GM19099 (cell line): Measurements from ENCODE around the gene MVK.

Source experiments
- POLR2A ChIP-seq: IDR thresholded peaks from 3 replicates; pipeline ENCODE4 v1.6.1; 2011; ENCODE audit warnings: low read depth; ENCODE audit not compliant: insufficient read length; ENCODE audit errors: extremely low read depth

Gene MVK

GRCh38 chr12:109588461-109589239, 15.1 kb downstream of the MVK start:
- TF ChIP-seq POLR2A: no peak

- TF ChIP-seq POLR2A: no peak
Measured at GRCh38 chr12:109589240-109589590, 15.6 kb downstream of the MVK start.

DNA sequence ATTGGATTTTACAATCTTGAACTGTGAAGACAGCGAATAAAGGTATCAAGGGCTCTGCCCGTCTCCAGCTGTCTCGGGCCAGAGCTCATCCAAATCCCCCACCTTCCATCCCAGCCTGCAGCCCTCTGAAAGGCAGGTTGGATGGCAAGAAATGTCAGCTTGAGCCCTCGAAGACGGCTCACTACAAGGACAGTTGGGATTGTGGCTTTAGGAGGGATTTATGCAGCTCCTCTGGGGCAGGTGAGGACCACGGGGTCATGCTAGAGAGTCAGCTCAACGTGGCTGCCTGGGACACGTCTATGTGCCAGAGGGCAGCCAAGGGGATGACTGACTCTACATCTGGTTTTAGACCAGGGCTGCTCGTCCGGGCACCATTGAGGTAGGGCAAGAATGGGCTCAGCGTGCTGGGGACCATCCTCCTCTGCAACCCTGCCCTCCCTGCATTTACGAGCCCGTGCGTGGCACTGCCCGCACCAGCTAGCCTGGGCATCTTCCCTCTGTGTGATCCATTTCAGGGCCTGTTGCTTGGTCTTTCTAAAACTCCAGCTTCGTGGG, 16.2 kb downstream of the MVK start:
- no peak for TF ChIP-seq POLR2A

DNA sequence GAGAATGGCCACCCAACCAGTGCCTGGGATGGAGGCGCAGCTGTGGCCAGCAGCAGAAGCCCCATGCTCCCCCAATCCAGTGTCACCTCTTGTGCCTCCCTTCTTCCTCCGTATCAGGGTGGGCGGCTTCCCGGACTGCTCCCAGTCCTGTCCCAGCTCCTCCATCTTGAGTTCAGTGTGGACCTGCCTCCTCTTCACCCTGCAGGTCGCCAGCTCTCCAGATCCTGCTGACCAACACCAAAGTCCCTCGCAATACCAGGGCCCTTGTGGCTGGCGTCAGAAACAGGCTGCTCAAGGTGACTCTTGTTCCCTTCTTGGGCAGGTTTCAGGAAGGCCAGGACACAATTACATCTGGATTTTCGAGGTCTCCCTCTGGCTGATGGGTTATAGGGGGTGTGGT, 17.0 kb downstream of the MVK start:
- TF ChIP-seq POLR2A: no peak

GRCh38 chr12:109591041-109591440, 17.4 kb downstream of the MVK start:
- TF ChIP-seq POLR2A: no peak

DNA sequence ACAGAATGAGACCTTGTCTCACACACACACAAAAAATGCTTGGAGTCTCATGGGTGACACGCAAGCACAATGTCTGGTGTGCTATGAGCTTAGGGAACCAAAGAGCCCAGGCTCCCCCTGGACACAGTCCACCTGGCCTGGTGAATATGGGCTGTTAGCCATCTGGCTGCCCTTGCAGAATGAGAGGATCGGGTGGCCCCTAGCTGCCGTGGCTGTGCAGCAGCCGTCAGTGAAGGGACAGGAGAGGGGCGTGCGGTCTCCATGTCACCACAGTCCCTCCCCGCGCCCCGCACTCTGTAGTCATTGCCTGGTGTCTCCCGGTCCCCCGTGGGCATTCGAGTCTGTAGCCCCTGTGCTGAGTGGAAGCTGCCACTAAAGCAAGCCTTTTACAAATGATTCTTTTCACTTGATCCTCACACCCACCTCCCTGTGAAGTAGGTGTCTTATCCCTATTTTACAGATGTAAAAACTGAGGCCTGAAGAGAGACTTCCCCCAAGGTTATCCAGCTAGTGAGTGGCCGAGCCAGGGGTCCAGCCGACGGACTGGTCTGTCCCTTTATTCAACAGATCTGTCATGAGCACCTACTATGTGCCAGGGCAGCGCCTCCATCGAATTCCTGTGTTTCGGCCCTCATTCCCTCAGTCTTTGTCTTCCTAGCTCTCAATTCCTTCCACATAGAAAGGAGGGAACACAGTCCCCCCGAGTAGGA, 18.8 kb downstream of the MVK start:
- no peak for TF ChIP-seq POLR2A

DNA sequence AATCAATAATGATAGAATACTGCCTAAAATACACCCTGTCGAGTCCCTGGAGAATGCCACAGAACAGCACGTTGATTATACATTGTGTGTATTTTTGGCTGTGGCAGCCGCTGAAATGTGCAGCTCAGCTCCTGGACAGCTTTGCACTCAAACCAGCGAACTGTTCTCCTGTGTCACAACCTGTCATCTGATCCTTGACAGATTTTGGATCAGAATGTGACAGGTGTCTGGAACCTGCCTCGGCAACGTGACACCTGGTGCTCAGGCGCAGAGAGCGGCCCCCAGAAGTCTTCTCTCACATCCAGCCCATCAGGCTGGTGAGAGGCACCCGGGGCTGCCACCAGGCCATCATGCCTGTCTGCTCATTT, 19.3 kb downstream of the MVK start:
- no peak for TF ChIP-seq POLR2A

DNA sequence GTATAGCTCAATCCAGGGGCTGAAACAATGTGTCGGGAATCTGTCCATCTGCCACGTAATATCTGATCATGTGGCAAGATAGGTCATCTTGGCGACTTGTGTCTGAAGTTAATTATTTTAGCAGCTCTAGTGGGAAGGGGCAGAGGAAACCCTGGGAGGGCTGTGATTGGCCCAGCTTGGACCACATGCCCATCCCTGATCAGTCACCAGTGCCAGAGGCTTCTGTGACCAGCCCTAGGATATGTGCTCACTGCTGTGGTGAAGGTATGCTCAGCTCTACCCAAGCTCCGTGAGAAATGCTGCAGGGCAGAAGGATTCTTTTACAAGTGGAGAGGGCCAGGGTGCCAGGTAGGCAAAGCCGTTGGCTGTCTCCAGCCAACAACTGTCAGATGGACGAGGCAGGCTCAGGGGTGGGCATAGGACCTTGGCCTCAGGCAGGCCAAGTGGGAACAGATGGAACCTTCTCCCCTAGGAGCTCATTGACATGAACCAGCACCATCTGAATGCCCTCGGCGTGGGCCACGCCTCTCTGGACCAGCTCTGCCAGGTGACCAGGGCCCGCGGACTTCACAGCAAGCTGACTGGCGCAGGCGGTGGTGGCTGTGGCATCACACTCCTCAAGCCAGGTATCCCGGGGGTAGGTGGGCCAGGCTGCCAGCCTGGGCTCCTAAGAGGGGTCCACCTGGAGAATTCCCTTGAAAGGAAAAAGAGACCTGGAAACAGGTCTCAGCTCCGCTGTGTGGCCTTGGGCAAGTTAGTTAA, 21.1 kb downstream of the MVK start:
- TF ChIP-seq POLR2A: no peak

DNA sequence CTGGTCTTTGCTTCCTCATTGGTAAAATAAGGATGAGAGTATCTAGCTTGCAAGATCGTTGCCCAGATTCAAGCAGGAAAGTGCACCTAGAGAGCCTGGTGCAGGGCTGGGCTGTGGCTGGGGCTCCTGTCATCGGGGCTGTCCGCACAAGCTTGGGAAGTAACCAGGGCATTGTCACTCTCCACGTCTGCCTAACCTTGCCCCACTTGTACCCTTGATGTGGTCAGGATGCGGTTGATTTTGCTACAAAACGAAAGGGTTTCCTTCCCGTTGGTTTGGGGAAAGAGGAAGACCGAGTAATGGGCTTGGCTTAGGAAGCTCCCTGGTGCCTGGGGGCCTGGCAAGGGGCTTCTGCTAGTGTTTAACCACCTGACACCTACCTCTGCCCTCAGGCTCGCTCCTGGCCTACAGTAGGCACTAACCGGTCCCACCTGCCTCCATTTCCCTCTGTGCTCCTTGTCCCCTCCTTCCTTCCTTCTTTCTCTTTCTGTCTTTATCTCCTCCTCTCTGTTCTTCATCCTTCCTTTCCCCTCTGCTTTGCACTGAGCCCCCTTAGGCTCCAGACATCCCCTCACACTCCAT, 21.8 kb downstream of the MVK start:
- TF ChIP-seq POLR2A: no peak

- no peak for TF ChIP-seq POLR2A
Measured at GRCh38 chr12:109596418-109597244, 23.0 kb downstream of the MVK start.

- TF ChIP-seq POLR2A: no peak
Measured at GRCh38 chr12:109597414-109597794, 23.8 kb downstream of the MVK start.

GRCh38 chr12:109597795-109598427, 24.3 kb downstream of the MVK start:
- no peak for TF ChIP-seq POLR2A

- TF ChIP-seq POLR2A: no peak
Measured at GRCh38 chr12:109598428-109598854, 24.8 kb downstream of the MVK start.

GRCh38 chr12:109599087-109599486, 25.5 kb downstream of the MVK start:
- TF ChIP-seq POLR2A: no peak
